HG02870 (cell line): ENCODE measurements around the gene HLA-DRA.

Experiments used
- ATAC-seq: cut with Tn5 transposase; IDR thresholded peaks from one replicate; pipeline ENCODE4 v1.9.1; 2021; ENCODE audit warnings: mild to moderate bottlenecking, moderate library complexity; ENCODE audit not compliant: unreplicated experiment

HLA-DRA gene

DNA sequence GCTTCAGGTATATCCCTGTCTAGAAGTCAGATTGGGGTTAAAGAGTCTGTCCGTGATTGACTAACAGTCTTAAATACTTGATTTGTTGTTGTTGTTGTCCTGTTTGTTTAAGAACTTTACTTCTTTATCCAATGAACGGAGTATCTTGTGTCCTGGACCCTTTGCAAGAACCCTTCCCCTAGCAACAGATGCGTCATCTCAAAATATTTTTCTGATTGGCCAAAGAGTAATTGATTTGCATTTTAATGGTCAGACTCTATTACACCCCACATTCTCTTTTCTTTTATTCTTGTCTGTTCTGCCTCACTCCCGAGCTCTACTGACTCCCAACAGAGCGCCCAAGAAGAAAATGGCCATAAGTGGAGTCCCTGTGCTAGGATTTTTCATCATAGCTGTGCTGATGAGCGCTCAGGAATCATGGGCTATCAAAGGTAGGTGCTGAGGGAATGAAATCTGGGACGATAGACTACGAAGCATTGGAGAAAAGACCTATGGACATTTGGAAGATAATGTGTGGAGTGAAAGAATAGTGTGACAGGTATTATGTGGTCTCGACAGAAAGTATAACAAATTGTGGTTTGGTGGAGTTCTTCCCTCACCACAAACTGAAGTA, at the start of gene HLA-DRA:
Gene HLA-DRA, plus strand, starts transcription at position 286 of the 613 bp plus-strand sequence. Its CDS starts 64 bp downstream, at position 350.
- ATAC-seq, result peak; percentile 69

- no peak for ATAC-seq
Measured at GRCh38 chr6:32391505-32391904, 48.2 kb upstream of the HLA-DRA start.

GRCh38 chr6:32393665-32394420, 45.8 kb upstream of the HLA-DRA start:
- ATAC-seq, result no peak

DNA sequence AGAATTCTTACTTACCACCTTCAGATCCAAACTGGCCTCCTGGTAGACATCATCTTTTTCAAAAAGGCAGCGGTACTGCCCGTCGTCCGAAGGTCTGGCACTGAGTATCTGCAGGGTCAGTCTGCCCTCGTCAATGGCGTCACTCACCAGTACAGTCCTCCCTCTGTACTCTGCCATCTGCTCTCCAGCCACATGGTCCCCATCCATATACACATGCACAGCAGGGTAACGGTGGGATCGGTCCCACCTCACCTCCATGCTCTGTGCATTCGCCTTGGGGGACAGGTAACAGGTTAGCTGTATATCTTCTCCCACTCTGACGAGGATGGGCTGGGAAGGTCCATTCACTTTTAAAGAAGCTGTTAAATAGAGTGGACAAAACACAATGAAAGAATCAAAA, 43.7 kb upstream of the HLA-DRA start:
- ATAC-seq, result no peak

DNA sequence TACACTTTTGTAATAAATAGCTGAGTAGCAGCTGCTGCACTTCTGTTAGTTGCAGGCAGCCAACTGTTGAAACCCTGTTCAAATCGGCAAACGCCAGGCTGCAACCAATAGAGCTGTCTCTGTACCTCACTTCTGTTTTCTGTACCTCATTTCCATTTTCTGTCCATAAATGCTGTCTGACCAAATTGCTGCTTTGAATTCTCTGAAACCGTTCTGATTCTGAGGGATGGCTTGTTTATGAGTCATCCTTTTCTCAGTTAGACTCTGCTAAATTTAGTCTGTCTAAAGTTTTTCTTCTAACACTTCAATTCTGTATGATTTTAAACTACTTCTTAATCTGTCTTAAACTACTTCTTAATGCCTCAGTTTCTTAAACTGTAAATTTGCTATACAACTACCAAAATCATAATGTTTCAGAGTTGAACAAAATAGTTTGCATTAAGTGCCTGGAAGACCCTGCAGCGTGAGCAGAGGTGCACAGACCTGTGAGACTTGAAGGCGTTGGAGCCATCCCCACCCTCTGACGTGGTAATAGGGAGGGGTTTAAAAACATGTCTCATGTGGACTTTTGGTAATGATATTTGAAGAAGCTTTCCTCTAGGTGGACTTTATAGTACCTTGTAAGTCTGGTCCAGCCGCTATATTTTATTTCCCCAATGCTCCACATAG, 42.3 kb upstream of the HLA-DRA start:
- ATAC-seq, result peak; percentile 59

- no peak for ATAC-seq
Measured at GRCh38 chr6:32401284-32401963, 38.3 kb upstream of the HLA-DRA start.

- no peak for ATAC-seq
Measured at GRCh38 chr6:32402812-32403211, 36.9 kb upstream of the HLA-DRA start.

GRCh38 chr6:32405656-32406055, 34.0 kb upstream of the HLA-DRA start:
- ATAC-seq, result no peak

DNA sequence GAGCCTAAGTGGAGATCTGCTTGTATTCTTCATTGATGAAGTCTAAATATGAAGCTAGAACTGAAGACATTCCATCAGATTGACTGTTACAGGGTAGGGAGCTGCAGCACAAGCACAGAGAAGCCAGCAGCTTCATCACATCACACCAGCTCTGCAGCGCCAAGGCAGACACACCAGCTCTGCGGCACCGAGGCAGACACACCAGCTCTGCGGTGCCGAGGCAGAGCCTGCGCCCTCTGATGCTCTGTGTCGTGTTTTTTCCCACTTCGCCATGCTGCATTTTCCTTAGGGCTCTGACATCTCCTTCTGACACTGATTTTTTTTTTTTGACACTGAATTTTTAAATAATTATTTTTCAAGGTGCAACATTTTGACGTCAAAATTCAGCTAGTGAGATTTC, 33.5 kb upstream of the HLA-DRA start:
- ATAC-seq, result no peak

DNA sequence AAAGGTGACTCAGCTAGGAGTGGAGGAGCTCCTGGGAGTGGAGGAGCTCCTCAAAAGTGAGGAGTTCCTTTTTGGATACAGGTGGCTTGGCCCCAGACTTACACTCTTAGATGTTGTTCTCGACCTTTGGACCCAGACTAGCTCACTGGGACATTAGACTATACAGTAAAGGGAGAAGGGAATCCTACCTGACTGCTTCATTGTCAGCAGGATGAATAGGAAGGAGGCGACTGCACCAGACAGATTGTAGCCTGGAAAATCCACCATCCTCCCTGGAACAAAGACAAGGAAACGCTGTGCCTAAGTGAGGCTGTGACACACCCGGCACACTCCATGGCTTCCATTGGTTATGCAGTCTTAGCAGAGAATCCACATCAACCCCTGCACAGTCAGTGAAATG, 32.8 kb upstream of the HLA-DRA start, which contains the start of gene BTNL2:
Gene BTNL2, minus strand, starts transcription at position 325 of the 400 bp plus-strand sequence. Its CDS starts 58 bp downstream, at position 267.
- ATAC-seq, result no peak

GRCh38 chr6:32410906-32411305, 28.8 kb upstream of the HLA-DRA start:
- ATAC-seq, result no peak

DNA sequence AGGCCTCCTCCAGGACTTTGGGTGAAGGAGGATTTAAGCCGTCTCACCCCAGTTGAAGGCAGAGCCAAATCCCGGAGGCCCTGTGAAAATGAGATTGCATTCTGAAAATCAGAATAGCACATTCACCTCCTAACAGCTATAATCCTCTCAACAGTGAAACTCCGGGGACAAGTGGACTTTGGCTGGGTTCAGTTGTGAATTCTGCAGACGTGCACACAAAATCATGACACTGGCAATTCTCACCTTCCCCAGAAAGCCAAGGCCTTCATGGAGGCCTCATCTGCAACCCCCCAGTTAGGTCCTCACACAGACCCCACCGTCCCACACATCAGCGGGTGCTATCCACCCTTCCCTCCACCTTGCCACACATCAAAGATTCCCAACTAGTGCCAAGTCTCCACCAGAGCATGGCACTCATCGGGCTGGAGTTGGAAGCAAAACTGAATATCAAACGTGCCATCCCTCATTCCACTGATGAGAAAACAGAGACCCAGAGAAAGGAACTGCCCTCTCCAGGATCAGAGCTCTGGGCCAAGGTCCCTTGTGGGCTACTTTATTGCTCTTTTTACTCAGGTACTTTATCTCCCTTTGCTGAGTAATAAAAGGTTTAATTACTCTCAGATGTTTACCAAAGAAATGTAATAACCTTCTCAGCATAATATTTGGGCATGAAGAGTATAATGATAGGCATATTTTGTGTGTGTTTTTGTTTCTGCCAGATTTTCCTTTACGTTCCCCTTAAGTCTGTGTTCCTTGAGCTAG, 27.9 kb upstream of the HLA-DRA start:
- ATAC-seq, result no peak

DNA sequence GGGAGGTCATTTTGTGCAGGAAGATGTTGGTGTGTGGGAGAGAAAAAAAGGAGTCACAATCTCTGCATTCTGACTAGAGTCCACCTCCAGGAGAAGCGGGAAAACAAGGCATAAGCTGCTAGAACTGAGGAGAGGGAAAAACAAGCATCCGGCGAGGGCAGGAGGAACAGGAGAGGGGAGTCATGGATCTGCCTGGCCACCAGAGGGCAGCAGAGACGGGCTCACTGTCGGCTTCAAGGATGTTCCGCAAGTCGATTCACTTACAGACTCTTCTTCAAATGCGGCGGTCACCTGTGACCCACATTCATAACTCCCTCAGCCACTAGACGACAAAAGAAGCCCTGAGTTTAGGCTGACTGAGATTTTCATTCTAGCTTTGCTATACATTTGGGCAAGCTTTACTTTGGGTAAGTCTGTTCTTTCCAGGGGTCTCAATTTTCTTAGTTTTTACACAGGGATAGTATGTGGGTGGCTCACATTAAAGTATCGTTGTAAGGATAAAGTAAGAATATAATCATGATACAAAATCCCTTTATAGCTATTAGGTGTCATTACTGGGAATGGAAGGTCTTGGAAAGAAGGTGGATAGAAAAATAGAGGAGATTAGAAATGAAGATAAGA, 26.1 kb upstream of the HLA-DRA start:
- no peak for ATAC-seq

GRCh38 chr6:32415521-32416019, 24.1 kb upstream of the HLA-DRA start:
- ATAC-seq, result no peak

GRCh38 chr6:32416036-32416435, 23.7 kb upstream of the HLA-DRA start:
- no peak for ATAC-seq

DNA sequence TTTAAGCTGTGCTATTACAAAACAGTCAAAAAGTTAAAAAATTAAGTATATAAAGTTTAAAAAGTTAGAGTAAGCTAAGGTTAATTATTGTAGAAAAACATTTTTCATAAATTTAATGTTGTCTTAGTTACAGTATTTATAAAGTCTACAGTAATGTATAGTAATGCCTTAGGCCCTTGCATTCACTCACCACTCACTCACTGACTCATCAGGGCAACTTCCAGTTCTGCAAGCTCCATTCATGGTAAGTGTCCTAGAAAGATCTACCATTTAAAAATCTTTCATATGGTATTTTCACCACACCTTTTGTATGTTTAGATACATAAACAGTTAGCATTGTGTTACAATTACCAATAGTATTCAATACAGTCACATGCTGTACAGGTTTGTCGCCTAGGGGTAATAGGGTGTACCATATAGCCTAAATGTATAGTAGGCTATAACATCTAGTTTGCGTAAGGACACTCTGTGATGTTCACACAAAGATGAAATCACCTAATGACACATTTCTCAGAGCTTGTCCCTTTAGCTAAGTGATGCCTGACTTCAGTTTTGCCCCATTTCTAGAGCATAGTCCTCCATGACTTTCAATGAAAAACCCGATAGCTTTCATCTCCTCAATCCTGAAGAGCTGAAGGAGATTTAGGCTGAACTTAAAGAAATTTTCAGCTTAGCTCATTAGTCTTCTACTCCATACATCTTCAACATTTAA, 14.9 kb upstream of the HLA-DRA start:
- ATAC-seq, result no peak

DNA sequence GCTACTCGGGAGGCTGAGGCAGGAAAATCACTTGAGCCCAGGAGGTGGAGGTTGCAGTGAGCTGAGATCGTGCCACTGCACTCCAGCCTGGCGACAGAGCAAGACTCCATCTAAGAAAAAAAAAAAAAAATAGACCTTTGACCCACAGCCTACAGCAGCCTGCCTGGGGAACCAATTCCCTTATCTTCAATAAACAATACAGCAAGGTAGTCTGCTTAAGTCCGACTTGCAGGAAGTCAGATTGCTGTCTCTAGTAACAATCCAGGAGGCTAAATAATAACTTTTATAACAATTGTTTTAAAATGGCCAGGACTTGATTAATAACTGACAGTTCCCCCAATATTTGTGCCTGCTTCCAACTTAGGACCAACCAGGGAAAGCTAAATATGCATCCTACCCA, 13.3 kb upstream of the HLA-DRA start:
- ATAC-seq, result no peak

DNA sequence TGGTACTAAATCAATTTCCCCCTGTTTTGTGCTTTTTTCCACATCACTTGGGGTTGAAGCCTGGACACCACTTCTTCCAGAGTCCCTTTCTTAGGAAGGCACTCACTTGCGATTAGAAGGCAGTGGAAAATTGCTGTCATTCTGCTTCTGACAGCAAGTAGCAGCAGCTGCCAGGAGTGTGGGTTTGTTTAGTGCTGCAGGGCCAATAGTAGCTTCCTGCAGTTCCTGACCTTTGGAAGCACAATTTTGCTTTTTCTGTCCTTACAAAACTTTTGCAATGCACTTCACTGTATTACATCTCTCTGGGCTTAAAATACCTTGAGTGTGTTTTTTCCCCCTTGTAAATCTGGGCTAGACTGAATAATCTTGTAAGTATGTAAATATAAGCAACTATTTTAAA, 12.5 kb upstream of the HLA-DRA start:
- no peak for ATAC-seq

- no peak for ATAC-seq
Measured at GRCh38 chr6:32427934-32428474, 11.7 kb upstream of the HLA-DRA start.
